Stimulated activated naive CD8-positive, alpha-beta T cell treated with anti-CD3 and anti-CD28 coated beads, Interleukin-15, amount 100 ng/mL, for 72 hours (primary cell): ENCODE data around the gene LARP6.
"Not testable (repeated sequence)": the region's sequence is repeated elsewhere in the genome, so short reads cannot be mapped to it uniquely, and the experiment has no call there.

Experiments used
- ATAC-seq: fragments of 150-1000 bp; cut with Tn5 transposase; 2 replicates; pipeline ENCODE4 v1.10.0; 2021; ENCODE audit warnings: mild to moderate bottlenecking, moderate library complexity
- DNase-seq, 2 donors: peaks; one replicate each; pipeline ENCODE4 v3.0.0; 2021 to 2022
- H3K27ac Mint-ChIP-seq, 2 donors: one replicate each; pipeline ENCODE4 v1.8.0; 2022; ENCODE audit warnings: mild to moderate bottlenecking in 2 of 2, mixed read lengths in 2 of 2, moderate library complexity in 2 of 2
- H3K27me3 Mint-ChIP-seq: one replicate; pipeline ENCODE4 v1.8.0; 2022; ENCODE audit warnings: mixed read lengths
- H3K4me1 Mint-ChIP-seq: one replicate; pipeline ENCODE4 v1.8.0; 2022; ENCODE audit warnings: mild to moderate bottlenecking, mixed read lengths
- H3K4me3 Mint-ChIP-seq, 2 donors: one replicate each; pipeline ENCODE4 v1.8.0; 2022; ENCODE audit warnings: mild to moderate bottlenecking in 2 of 2, mixed read lengths in 2 of 2, moderate library complexity in 1 of 2
- H3K9me3 Mint-ChIP-seq, 2 donors: one replicate each; pipeline ENCODE4 v1.8.0; 2022; ENCODE audit warnings: mixed read lengths in 2 of 2

The LARP6 gene

GRCh38 chr15:70823196-70823595 is 30.8 kb downstream of the LARP6 start:
- no peak for ATAC-seq
- H3K4me1 Mint-ChIP-seq, result no peaks in the 10 kb centered on the region
- no peaks in the 10 kb centered on the region for H3K9me3 Mint-ChIP-seq
- H3K4me3 Mint-ChIP-seq, result no peak overlapping the region
- no peaks in the 10 kb centered on the region for H3K27me3 Mint-ChIP-seq
- DNase-seq, result no peak
- no peak overlapping the region for H3K27ac Mint-ChIP-seq

DNA sequence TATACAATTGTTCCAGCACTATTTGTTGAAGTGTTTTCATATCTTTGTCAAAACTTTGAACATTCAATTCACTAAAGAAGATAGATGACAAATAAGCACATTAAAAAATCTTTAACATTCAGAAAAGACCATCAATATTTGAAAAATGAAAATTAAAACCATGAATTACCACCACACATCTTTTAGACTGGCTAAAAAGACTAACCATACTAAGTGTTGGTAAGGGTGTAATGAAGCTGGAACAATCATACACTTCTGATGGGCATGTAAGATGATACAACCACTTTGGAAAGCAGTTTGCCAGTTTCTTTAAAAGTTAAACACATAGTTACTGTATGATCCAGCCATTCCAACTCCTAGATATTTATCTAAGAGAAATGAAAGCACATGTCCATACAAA is 33.7 kb downstream of the LARP6 start:
- Mint-ChIP-seq H3K27me3 (no peaks in the 10 kb centered on the region), H3K4me1 (no peaks in the 10 kb centered on the region), H3K4me3 (no peak overlapping the region), H3K9me3 (no peaks in the 10 kb centered on the region), H3K27ac (no peak overlapping the region)
- ATAC-seq, result no peak
- no peak for DNase-seq

GRCh38 chr15:70818580-70818979 is 35.4 kb downstream of the LARP6 start:
- no peaks in the 10 kb centered on the region for H3K27me3 Mint-ChIP-seq
- H3K4me3 Mint-ChIP-seq, result no peak overlapping the region
- H3K9me3 Mint-ChIP-seq, result no peaks in the 10 kb centered on the region
- ATAC-seq (no peak), DNase-seq (no peak)
- H3K4me1 Mint-ChIP-seq, result no peaks in the 10 kb centered on the region
- no peak overlapping the region for H3K27ac Mint-ChIP-seq

DNA sequence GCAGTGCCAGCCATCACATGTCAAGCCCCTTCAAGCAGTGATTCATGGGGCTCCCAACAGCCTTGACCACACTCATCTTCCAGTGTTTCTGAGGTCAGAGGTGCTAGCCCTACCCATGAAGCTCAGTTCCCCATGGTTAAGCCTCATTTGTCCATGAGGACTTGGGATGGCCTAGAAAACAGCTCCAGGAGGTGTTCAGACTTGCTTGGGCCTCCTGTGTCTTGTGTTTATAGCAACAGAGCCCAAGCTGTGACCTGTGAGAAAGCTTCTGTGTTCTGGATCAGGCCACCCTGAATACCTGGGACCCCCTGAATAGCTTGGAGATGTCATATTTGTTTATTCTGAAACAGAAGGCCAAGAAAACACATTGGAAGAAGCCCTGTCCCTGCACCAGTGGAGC is 36.7 kb downstream of the LARP6 start:
- Mint-ChIP-seq H3K27ac (peak overlapping the region in 1 of 2 donors; percentile 7), H3K27me3 (no peaks in the 10 kb centered on the region), H3K4me3 (no peak overlapping the region), H3K9me3 (no peaks in the 10 kb centered on the region), H3K4me1 (no peaks in the 10 kb centered on the region)
- no peak for ATAC-seq
- no peak for DNase-seq

DNA sequence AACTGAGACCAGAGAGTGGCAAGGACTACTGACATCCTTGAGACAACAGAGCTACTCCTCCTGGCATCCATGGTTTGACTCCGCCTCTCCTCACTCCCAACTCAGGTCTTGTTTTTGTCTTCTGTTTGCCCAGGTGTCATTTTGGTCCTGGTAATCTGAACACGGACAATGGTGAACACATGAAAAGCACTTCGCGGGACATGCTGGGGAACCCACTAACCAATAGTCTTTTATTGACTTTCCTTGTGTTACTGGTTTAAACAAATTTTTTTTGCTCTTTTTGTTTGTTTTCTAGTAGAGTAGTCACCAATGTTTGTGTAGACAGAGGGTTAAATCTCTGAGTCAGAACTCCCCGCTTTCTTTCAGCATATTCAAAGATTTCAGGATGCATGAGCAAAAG is 38.4 kb downstream of the LARP6 start:
- Mint-ChIP-seq H3K4me1 (no peaks in the 10 kb centered on the region), H3K27ac (no peak overlapping the region), H3K27me3 (peaks cover 2% of the 10 kb centered on the region), H3K4me3 (no peak overlapping the region), H3K9me3 (no peaks in the 10 kb centered on the region)
- ATAC-seq (no peak), DNase-seq (no peak)

- DNase-seq, H3K9me3 Mint-ChIP-seq, H3K4me3 Mint-ChIP-seq, ATAC-seq, H3K4me1 Mint-ChIP-seq, H3K27me3 Mint-ChIP-seq, H3K27ac Mint-ChIP-seq: not testable (repeated sequence)
Observed at GRCh38 chr15:70815011-70815410, 38.9 kb downstream of the LARP6 start.

GRCh38 chr15:70812827-70813364 is 41.1 kb downstream of the LARP6 start:
- ATAC-seq (no peak), DNase-seq (no peak)
- Mint-ChIP-seq H3K27me3 (peaks cover 13% of the 10 kb centered on the region), H3K9me3 (no peaks in the 10 kb centered on the region), H3K4me3 (no peak overlapping the region), H3K4me1 (no peaks in the 10 kb centered on the region), H3K27ac (no peak overlapping the region)

DNA sequence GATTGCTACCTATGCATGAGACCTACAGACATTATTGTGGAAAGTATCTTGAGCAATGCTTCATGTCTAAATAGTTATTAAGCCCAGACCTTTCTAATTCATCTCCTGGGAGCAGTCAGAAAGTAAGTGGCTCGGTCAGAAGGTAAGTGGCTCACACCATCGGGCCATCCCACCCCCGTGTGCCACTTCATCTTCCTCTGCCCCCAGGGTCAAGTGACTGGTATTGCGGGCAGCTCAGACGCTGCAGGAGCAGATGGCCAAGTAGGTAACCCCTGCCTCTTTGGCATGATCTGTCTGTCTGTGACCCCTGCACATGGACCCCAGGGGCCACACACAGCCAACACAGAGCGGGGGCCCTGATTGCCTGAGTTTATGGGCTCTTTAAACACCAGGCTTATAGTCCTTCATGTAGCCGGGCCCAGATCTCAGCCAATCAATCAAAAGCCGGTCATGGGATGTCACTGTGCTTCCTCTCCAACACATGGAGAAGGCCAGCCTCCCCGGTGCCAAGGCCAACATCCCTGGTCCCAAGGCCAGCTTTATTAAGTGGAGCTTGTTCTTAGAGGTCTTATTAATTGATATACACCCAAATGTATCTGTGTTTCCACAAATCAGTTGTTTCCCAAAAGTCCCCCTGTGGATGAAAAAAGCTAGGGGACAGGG is 42.9 kb downstream of the LARP6 start:
- no peaks in the 10 kb centered on the region for H3K4me1 Mint-ChIP-seq
- H3K27me3 Mint-ChIP-seq, result peaks cover 13% of the 10 kb centered on the region
- DNase-seq (no peak), ATAC-seq (no peak)
- no peak overlapping the region for H3K27ac Mint-ChIP-seq
- H3K9me3 Mint-ChIP-seq, result no peaks in the 10 kb centered on the region
- H3K4me3 Mint-ChIP-seq, result no peak overlapping the region

DNA sequence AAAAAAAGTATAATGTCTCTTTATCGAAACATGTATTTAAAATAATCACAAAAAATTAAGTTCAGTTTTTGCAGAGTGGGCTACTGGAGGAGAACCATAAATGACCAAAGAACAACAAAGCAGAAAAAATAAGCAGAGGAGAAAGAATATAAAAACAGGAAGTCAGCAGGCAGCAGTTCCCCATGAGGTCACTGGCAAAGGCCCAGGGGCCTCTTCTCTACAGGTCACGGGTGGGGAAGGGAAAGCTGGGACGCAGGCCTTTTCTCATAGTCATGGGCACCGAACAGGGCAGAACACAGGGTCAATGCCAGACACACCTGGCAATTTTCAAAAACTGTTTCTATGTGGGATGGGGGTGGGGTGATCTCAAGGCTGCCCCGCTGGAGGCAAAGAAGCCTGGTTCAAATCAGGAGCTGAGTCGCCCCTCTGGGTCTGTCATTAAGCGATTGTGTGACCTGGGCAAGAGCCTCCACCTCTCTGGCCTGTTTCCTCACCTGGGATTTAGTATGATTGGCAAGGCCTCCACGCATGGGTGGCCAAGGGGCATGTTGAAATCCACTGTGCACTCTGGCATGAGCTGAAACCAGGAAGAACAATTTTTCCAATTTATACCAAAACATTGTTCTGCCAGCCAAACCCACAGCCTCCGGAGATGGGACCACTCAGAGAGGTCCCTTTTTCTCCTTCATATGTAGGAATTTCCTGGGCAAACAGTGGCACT is 46.8 kb downstream of the LARP6 start:
- Mint-ChIP-seq H3K27me3 (peaks cover 13% of the 10 kb centered on the region), H3K4me1 (no peaks in the 10 kb centered on the region), H3K27ac (peak overlapping the region; percentile 21 to 29), H3K4me3 (no peak overlapping the region), H3K9me3 (no peaks in the 10 kb centered on the region)
- ATAC-seq (no peak), DNase-seq (no peak)

GRCh38 chr15:70804388-70804787 is 49.6 kb downstream of the LARP6 start:
- H3K27me3 Mint-ChIP-seq, H3K9me3 Mint-ChIP-seq, H3K4me1 Mint-ChIP-seq, H3K27ac Mint-ChIP-seq, ATAC-seq, H3K4me3 Mint-ChIP-seq, DNase-seq: not testable (repeated sequence)

GRCh38 chr15:70802629-70803028 is 51.3 kb downstream of the LARP6 start:
- ATAC-seq (no peak), DNase-seq (no peak)
- Mint-ChIP-seq H3K27me3 (no peaks in the 10 kb centered on the region), H3K9me3 (no peaks in the 10 kb centered on the region), H3K27ac (no peak overlapping the region), H3K4me3 (no peak overlapping the region), H3K4me1 (no peaks in the 10 kb centered on the region)

GRCh38 chr15:70801109-70801508 is 52.8 kb downstream of the LARP6 start:
- no peak for ATAC-seq
- Mint-ChIP-seq H3K4me3 (no peak overlapping the region), H3K27me3 (no peaks in the 10 kb centered on the region), H3K27ac (no peak overlapping the region), H3K9me3 (no peaks in the 10 kb centered on the region), H3K4me1 (no peaks in the 10 kb centered on the region)
- no peak for DNase-seq

- Mint-ChIP-seq H3K27ac (no peak overlapping the region), H3K27me3 (no peaks in the 10 kb centered on the region), H3K9me3 (no peaks in the 10 kb centered on the region), H3K4me3 (no peak overlapping the region), H3K4me1 (no peaks in the 10 kb centered on the region)
- no peak for DNase-seq
- ATAC-seq, result no peak
Observed at GRCh38 chr15:70799667-70800450, 54.1 kb downstream of the LARP6 start.

- no peaks in the 10 kb centered on the region for H3K4me1 Mint-ChIP-seq
- DNase-seq (no peak), ATAC-seq (no peak)
- H3K27me3 Mint-ChIP-seq, result no peaks in the 10 kb centered on the region
- H3K27ac Mint-ChIP-seq, result no peak overlapping the region
- H3K9me3 Mint-ChIP-seq, result no peaks in the 10 kb centered on the region
- no peak overlapping the region for H3K4me3 Mint-ChIP-seq
Observed at GRCh38 chr15:70797464-70797863, 56.5 kb downstream of the LARP6 start.

DNA sequence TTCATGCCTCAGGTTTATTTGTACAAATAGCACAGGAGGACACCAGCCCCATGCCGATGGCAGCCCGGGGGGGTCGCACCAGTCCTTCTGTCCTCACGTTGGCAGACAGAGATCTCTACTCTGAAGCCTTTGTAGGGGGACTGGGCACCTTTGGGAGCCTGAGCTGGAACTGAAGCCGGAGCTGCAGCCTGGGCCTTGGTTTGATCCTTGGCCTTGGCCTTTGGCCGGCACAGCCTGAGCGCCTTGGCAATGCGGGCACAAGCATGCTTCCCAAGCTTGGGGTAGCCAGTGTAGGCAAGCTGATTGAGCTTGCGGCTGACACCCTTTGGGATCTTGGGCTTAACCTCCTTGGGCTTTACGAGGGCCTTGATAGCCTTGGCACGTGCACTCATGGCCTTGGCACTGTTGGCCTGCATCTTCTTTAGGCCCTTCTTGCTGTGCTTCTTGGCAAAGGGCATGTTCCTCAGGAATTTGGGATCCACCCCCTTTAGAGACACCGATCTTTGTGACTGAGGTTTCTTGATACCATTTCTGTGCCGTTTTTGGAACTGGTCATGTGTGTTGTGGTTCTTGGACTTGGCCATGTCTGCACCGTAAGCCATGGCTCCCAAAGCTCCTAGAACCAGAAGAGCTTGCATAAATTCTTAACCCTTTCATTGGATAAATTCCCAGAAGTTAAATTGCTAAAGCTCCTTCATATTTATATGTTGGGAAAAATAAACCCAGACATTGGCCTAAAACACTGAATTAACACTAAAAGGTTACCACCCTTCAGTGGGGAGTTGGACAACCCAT is 57.2 kb downstream of the LARP6 start:
- no peaks in the 10 kb centered on the region for H3K27me3 Mint-ChIP-seq
- no peaks in the 10 kb centered on the region for H3K9me3 Mint-ChIP-seq
- no peak overlapping the region for H3K4me3 Mint-ChIP-seq
- ATAC-seq, result no peak
- no peak overlapping the region for H3K27ac Mint-ChIP-seq
- no peak for DNase-seq
- H3K4me1 Mint-ChIP-seq, result no peaks in the 10 kb centered on the region
